HFFc6 (cell line): ENCODE results near the gene NADK. TPM values are rescaled to one million over a fixed set of nuclear protein-coding genes. Genes with fewer than 3 reads are reported as not detected.

Source experiments
- DNase-seq: peaks from one replicate; pipeline ENCODE4 v3.0.0-alpha.2; 2018
- H3K27ac Mint-ChIP-seq: 2 replicates; pipeline ENCODE4 v1.8.0; 2020; ENCODE audit warnings: mild to moderate bottlenecking, mixed read lengths
- H3K27me3 Mint-ChIP-seq: 2 replicates; pipeline ENCODE4 v1.8.0; 2021; ENCODE audit warnings: mild to moderate bottlenecking, moderate library complexity, mixed read lengths; ENCODE audit not compliant: insufficient read depth
- H3K36me3 Mint-ChIP-seq: 2 replicates; pipeline ENCODE4 v1.8.0; 2021; ENCODE audit warnings: low read depth, mixed read lengths
- H3K4me1 Mint-ChIP-seq: 2 replicates; pipeline ENCODE4 v1.8.0; 2020; ENCODE audit warnings: low read depth, mixed read lengths
- H3K4me3 Mint-ChIP-seq: 2 replicates; pipeline ENCODE4 v1.8.0; 2020; ENCODE audit warnings: mild to moderate bottlenecking, moderate library complexity, mixed read lengths
- H3K9me3 Mint-ChIP-seq: 2 replicates; pipeline ENCODE4 v1.8.0; 2020; ENCODE audit warnings: mild to moderate bottlenecking, mixed read lengths
- total RNA-seq, 6 experiments: library from RNA; stranded (reverse); fragmentation: NEBNext Ultra II Directional; extraction: Animal tissue kit (Norgen Biotek cat#: 25700); gene quantifications; 2 replicates in 1 of 6; 3 replicates in 5 of 6; pipeline ENCODE4 v1.2.3, GENCODE V29; 2021
- TF ChIP-seq, protein P1 (sequence below): fragments of 200-600 bp; sonication (generic); IDR thresholded peaks from 2 replicates; pipeline ENCODE4 v1.5.0; 2021; ENCODE audit warnings: antibody characterized with exemption, mild to moderate bottlenecking

The NADK gene
- total RNA-seq, 6 experiments from 2014 or later = 50.3 to 68.8 (median 54.8) TPM

- H3K36me3 Mint-ChIP-seq = peaks cover 22% of the 10 kb centered on the region
- H3K27me3 Mint-ChIP-seq = peaks cover 4% of the 10 kb centered on the region
- no peak overlapping the region for H3K4me3 Mint-ChIP-seq
- no peaks in the 10 kb centered on the region for H3K9me3 Mint-ChIP-seq
- TF ChIP-seq, protein P1, sequence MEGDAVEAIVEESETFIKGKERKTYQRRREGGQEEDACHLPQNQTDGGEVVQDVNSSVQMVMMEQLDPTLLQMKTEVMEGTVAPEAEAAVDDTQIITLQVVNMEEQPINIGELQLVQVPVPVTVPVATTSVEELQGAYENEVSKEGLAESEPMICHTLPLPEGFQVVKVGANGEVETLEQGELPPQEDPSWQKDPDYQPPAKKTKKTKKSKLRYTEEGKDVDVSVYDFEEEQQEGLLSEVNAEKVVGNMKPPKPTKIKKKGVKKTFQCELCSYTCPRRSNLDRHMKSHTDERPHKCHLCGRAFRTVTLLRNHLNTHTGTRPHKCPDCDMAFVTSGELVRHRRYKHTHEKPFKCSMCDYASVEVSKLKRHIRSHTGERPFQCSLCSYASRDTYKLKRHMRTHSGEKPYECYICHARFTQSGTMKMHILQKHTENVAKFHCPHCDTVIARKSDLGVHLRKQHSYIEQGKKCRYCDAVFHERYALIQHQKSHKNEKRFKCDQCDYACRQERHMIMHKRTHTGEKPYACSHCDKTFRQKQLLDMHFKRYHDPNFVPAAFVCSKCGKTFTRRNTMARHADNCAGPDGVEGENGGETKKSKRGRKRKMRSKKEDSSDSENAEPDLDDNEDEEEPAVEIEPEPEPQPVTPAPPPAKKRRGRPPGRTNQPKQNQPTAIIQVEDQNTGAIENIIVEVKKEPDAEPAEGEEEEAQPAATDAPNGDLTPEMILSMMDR = no peak
- H3K27ac Mint-ChIP-seq = no peak overlapping the region
- H3K4me1 Mint-ChIP-seq = no peaks in the 10 kb centered on the region
- DNase-seq = no peak
Measured at GRCh38 chr1:1819762-1820161, 41.5 kb upstream of the NADK start.

DNA sequence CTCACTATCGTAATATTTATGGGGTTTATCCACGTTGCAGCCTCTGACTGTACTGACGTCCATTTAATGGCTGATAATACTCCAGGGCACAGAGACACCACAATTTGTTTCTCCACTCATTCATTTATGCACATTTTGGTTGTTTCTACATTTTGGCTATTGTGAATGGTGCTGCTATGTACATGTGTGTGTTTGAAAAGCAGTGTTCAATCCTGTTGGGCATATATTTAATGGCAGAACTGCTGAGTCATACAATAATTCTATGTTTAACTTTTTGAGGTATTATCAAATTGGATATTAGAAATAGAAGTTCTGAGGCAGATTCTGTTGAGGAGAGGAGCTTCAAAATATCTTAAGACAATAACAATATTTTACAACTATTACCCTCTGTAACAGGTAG is 39.0 kb upstream of the NADK start:
- no peaks in the 10 kb centered on the region for H3K4me1 Mint-ChIP-seq
- H3K27me3 Mint-ChIP-seq = peaks cover 4% of the 10 kb centered on the region
- DNase-seq = no peak
- peak overlapping the region; percentile 34; the same call in 1 of the 2 replicates for H3K27ac Mint-ChIP-seq
- H3K9me3 Mint-ChIP-seq = no peaks in the 10 kb centered on the region
- TF ChIP-seq, protein P1 = no peak
- no peak overlapping the region for H3K4me3 Mint-ChIP-seq
- H3K36me3 Mint-ChIP-seq = peaks cover 17% of the 10 kb centered on the region

GRCh38 chr1:1815606-1816281 is 37.5 kb upstream of the NADK start:
- H3K4me3 Mint-ChIP-seq = no peak overlapping the region
- H3K27me3 Mint-ChIP-seq = peaks cover 4% of the 10 kb centered on the region
- no peaks in the 10 kb centered on the region for H3K4me1 Mint-ChIP-seq
- peaks cover 17% of the 10 kb centered on the region for H3K36me3 Mint-ChIP-seq
- TF ChIP-seq, protein P1 = no peak
- no peaks in the 10 kb centered on the region for H3K9me3 Mint-ChIP-seq
- DNase-seq = no peak
- H3K27ac Mint-ChIP-seq = 0 out of 2 replicates have a peak overlapping the region, but pooled peaks have one; percentile 30

GRCh38 chr1:1809489-1809888 is 31.2 kb upstream of the NADK start:
- no peaks in the 10 kb centered on the region for H3K4me1 Mint-ChIP-seq
- peaks cover 13% of the 10 kb centered on the region for H3K27me3 Mint-ChIP-seq
- DNase-seq = no peak
- no peak overlapping the region for H3K4me3 Mint-ChIP-seq
- TF ChIP-seq, protein P1 = no peak
- H3K9me3 Mint-ChIP-seq = no peaks in the 10 kb centered on the region
- H3K36me3 Mint-ChIP-seq = peaks cover 14% of the 10 kb centered on the region
- H3K27ac Mint-ChIP-seq = no peak overlapping the region

GRCh38 chr1:1808206-1808605 is 29.9 kb upstream of the NADK start:
- H3K27ac Mint-ChIP-seq = peak overlapping the region; percentile 38; the same call in 1 of the 2 replicates
- TF ChIP-seq, protein P1 = no peak
- no peaks in the 10 kb centered on the region for H3K9me3 Mint-ChIP-seq
- DNase-seq = no peak
- H3K4me1 Mint-ChIP-seq = no peaks in the 10 kb centered on the region
- H3K27me3 Mint-ChIP-seq = peaks cover 11% of the 10 kb centered on the region
- H3K4me3 Mint-ChIP-seq = no peak overlapping the region
- H3K36me3 Mint-ChIP-seq = peaks cover 17% of the 10 kb centered on the region
